Panc1 (cell line): ENCODE data around the gene RIT2.

Source experiments
- POLR2AphosphoS5 ChIP-seq: IDR thresholded peaks from 2 replicates; pipeline ENCODE4 v1.6.1; 2012; ENCODE audit warnings: mild to moderate bottlenecking, low read depth, low read length, moderate library complexity
- SIN3A ChIP-seq: IDR thresholded peaks from 2 replicates; pipeline ENCODE4 v1.6.1; 2012; ENCODE audit warnings: low read depth, mild to moderate bottlenecking, low read length, moderate library complexity, borderline replicate concordance; ENCODE audit not compliant: insufficient read depth
- TCF7L2 ChIP-seq: IDR thresholded peaks from 2 replicates; pipeline ENCODE4 v1.6.1; 2011; ENCODE audit warnings: mild to moderate bottlenecking, low read depth, low read length, inconsistent platforms
- TF ChIP-seq, protein P1 (sequence below): fragments of 450-650 bp; IDR thresholded peaks from 2 replicates; pipeline ENCODE4 v1.5.1; 2017; ENCODE audit warnings: mild to moderate bottlenecking
- TF ChIP-seq, protein P2 (sequence below), 2 experiments: IDR thresholded peaks; 2 replicates each; pipeline ENCODE4 v1.6.1; 2011 to 2012; ENCODE audit warnings: low read depth in 2 of 2, control low read depth in 1 of 2, low read length in 1 of 2, mild to moderate bottlenecking in 1 of 2, moderate library complexity in 1 of 2; ENCODE audit not compliant: insufficient read depth in 1 of 2

DNA sequence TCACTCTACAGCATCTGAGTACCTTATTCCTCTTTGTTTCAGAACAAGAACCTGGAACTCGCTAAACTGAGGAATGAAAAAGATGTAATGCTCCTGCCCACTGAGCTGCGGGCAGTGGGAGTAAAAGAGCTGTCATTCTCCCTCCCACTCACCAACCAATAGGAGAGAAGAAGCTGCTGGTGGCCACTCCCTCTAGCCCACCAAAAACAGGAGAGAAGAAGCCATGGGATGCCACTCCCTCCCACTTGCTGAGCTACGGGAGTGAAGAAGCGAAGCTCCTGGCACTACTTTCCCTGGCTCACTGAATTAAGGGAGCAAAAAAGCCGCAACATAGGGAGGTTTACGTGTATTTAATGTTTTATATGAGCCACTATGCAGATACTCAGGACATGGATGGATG is 53.7 kb downstream of the RIT2 start:
- TF ChIP-seq, protein P1, sequence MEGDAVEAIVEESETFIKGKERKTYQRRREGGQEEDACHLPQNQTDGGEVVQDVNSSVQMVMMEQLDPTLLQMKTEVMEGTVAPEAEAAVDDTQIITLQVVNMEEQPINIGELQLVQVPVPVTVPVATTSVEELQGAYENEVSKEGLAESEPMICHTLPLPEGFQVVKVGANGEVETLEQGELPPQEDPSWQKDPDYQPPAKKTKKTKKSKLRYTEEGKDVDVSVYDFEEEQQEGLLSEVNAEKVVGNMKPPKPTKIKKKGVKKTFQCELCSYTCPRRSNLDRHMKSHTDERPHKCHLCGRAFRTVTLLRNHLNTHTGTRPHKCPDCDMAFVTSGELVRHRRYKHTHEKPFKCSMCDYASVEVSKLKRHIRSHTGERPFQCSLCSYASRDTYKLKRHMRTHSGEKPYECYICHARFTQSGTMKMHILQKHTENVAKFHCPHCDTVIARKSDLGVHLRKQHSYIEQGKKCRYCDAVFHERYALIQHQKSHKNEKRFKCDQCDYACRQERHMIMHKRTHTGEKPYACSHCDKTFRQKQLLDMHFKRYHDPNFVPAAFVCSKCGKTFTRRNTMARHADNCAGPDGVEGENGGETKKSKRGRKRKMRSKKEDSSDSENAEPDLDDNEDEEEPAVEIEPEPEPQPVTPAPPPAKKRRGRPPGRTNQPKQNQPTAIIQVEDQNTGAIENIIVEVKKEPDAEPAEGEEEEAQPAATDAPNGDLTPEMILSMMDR, result no peak
- TF ChIP-seq, protein P2, sequence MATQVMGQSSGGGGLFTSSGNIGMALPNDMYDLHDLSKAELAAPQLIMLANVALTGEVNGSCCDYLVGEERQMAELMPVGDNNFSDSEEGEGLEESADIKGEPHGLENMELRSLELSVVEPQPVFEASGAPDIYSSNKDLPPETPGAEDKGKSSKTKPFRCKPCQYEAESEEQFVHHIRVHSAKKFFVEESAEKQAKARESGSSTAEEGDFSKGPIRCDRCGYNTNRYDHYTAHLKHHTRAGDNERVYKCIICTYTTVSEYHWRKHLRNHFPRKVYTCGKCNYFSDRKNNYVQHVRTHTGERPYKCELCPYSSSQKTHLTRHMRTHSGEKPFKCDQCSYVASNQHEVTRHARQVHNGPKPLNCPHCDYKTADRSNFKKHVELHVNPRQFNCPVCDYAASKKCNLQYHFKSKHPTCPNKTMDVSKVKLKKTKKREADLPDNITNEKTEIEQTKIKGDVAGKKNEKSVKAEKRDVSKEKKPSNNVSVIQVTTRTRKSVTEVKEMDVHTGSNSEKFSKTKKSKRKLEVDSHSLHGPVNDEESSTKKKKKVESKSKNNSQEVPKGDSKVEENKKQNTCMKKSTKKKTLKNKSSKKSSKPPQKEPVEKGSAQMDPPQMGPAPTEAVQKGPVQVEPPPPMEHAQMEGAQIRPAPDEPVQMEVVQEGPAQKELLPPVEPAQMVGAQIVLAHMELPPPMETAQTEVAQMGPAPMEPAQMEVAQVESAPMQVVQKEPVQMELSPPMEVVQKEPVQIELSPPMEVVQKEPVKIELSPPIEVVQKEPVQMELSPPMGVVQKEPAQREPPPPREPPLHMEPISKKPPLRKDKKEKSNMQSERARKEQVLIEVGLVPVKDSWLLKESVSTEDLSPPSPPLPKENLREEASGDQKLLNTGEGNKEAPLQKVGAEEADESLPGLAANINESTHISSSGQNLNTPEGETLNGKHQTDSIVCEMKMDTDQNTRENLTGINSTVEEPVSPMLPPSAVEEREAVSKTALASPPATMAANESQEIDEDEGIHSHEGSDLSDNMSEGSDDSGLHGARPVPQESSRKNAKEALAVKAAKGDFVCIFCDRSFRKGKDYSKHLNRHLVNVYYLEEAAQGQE (IDR thresholded peaks at IDR 0.05; ENCODE audit: insufficient read depth in 1 of 2, low read depth in 2 of 2, low read length in 1 of 2), result no peak
- TF ChIP-seq POLR2AphosphoS5, result no peak
- no peak for TF ChIP-seq SIN3A
- no peak for TF ChIP-seq TCF7L2
